ENCODE measurements around the gene LRRC63. TPM values are rescaled to one million over a fixed set of nuclear protein-coding genes. Genes with fewer than 3 reads are reported as not detected.

Gene LRRC63
- total and polyA plus RNA-seq, 2 donors, result 0.46 to 1.2 TPM

DNA sequence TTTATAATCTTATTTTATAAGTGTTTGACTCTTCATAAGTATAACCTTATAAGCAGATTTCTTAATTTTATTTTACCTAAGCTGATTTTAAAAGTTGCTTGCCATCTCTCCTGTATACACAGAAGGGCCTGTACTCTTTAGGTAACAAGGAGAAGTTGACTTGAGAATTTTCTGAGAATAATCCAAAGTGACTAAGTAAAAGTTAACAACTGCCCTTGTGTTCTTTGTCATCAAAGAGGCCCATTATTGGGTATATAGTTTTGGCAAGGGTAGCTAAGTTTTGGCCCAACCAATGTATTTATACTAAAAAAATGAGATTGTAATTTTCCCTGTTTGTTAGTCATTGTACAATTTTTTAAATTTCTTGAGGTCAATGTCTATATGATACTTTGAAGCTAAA is 32.9 kb upstream of the LRRC63 start:
- Histone ChIP-seq H3K4me3 (ENCODE audit: low read length in 2 of 2) (peak overlapping the region; percentile 73 to 90), H3K27me3 (ENCODE audit: control insufficient read depth in 2 of 2, insufficient read depth in 1 of 2, low read length in 1 of 2) (no peaks in the 10 kb centered on the region), H3K9me3 (ENCODE audit: control insufficient read depth in 2 of 2, insufficient read depth in 1 of 2, low read length in 1 of 2) (no peaks in the 10 kb centered on the region), H3K27ac (ENCODE audit: low read depth in 1 of 2, low read length in 1 of 2) (peak overlapping the region in 1 of 2 donors; percentile 98), H3K36me3 (ENCODE audit: control insufficient read depth in 2 of 2, insufficient read depth in 2 of 2, low read length in 1 of 2) (peaks cover 0 to 21% of the 10 kb centered on the region in 2 donors), H3K4me1 (ENCODE audit: control insufficient read depth in 2 of 2, insufficient read depth in 2 of 2, low read length in 2 of 2) (peaks cover 34 to 47% of the 10 kb centered on the region in 2 donors)
- no peak for DNase-seq (ENCODE audit: low read depth in 6 of 9, low spot score in 9 of 9)

DNA sequence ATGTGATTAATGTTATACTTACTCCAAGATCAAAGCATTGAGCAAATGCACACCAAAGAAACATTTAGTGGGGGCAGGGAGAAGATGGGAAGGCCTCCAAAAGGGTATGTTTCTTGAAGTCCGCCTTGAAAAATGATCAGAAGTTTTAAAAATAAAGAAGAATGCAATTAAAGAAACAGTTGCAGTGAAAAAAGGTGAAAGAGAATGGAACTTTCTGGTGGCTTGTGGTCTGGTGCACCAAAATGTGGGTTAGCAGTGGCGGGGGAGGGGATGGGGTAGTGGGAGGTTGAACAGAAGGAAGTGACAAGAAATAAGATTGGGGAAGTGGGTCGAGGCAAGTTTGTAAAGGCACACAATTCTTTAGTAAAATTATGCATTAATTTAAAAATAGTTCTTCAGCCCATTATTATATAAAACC is 32.2 kb upstream of the LRRC63 start:
- Histone ChIP-seq H3K36me3 (ENCODE audit: control insufficient read depth in 2 of 2, insufficient read depth in 2 of 2, low read length in 1 of 2) (peaks cover 0 to 20% of the 10 kb centered on the region in 2 donors), H3K4me3 (ENCODE audit: low read length in 2 of 2) (peak overlapping the region; percentile 73 to 90), H3K4me1 (ENCODE audit: control insufficient read depth in 2 of 2, insufficient read depth in 2 of 2, low read length in 2 of 2) (peaks cover 39 to 51% of the 10 kb centered on the region in 2 donors), H3K27ac (ENCODE audit: low read depth in 1 of 2, low read length in 1 of 2) (peak overlapping the region; percentile 78 to 98), H3K27me3 (ENCODE audit: control insufficient read depth in 2 of 2, insufficient read depth in 1 of 2, low read length in 1 of 2) (no peaks in the 10 kb centered on the region), H3K9me3 (ENCODE audit: control insufficient read depth in 2 of 2, insufficient read depth in 1 of 2, low read length in 1 of 2) (no peaks in the 10 kb centered on the region)
- 3% methylated on average over 3 of the region's 3 CpGs for WGBS
- peak in 7 of 9 donors; percentile 69 to 94 (median 87) for DNase-seq (ENCODE audit: low read depth in 6 of 9, low spot score in 9 of 9)

DNA sequence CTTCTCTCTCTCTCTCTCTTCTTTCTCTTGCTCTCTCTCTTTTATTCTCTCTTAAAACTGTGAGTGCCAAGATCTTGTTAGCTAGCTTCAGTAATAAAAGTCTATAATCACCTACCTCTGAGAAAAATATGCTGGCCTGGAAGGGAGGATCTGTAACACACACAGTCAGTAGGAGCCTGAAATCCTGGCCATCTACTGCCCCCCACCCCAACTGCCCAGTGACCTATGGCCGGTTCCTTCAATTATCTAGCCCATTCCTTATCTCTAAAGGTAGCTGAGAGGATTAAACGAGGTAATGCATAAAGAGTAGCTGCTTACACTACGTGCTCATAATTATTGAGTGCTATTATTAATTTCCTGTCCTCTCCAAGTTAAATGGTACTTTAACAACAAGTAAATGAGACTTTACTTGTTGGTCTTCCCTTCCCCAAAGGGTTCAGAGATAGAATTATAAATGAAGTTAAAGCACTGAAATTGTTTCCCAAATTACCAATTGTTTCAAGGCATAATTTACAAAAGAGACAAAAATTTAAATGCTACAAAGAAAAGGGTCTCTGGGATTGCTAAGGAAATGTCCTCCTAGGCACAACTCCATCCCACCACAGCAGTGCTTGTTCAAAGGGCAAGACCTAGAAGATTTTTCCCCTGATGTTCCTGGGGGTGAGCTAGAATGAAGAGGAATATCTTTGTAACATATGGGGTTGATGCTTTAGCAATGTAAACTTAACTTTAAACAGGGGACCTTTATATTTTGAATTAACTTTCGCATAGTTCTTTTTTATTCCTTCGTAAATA is 31.6 kb upstream of the LRRC63 start:
- H3K9me3 ChIP-seq (ENCODE audit: control insufficient read depth in 2 of 2, insufficient read depth in 1 of 2, low read length in 1 of 2), result no peaks in the 10 kb centered on the region
- DNase-seq (ENCODE audit: low read depth in 6 of 9, low spot score in 9 of 9), result peak in 1 of 9 donors; percentile 54
- H3K4me3 ChIP-seq (ENCODE audit: low read length in 2 of 2), result peak overlapping the region; percentile 73 to 90
- H3K27ac ChIP-seq (ENCODE audit: low read depth in 1 of 2, low read length in 1 of 2), result peak overlapping the region; percentile 87 to 98
- H3K27me3 ChIP-seq (ENCODE audit: control insufficient read depth in 2 of 2, insufficient read depth in 1 of 2, low read length in 1 of 2), result no peaks in the 10 kb centered on the region
- peaks cover 0 to 17% of the 10 kb centered on the region in 2 donors for H3K36me3 ChIP-seq (ENCODE audit: control insufficient read depth in 2 of 2, insufficient read depth in 2 of 2, low read length in 1 of 2)
- 14% methylated on average over 5 of the region's 5 CpGs for WGBS
- peaks cover 42 to 52% of the 10 kb centered on the region in 2 donors for H3K4me1 ChIP-seq (ENCODE audit: control insufficient read depth in 2 of 2, insufficient read depth in 2 of 2, low read length in 2 of 2)

- 6% methylated on average over 5 of the region's 5 CpGs for WGBS
- H3K27ac ChIP-seq (ENCODE audit: low read depth in 1 of 2, low read length in 1 of 2), result peak overlapping the region; percentile 97 to 98
Measured at GRCh38 chr13:46181377-46181839, 30.3 kb upstream of the LRRC63 start.

GRCh38 chr13:46181840-46182490 is 29.8 kb upstream of the LRRC63 start, which contains the start of gene LCP1:
LCP1 (minus strand) TSS chr13:46182177; CDS start chr13:46159662, 22,515 bp downstream.
- Histone ChIP-seq H3K36me3 (ENCODE audit: control insufficient read depth in 2 of 2, insufficient read depth in 2 of 2, low read length in 1 of 2) (peaks cover 0 to 9% of the 10 kb centered on the region in 2 donors), H3K27ac (ENCODE audit: low read depth in 1 of 2, low read length in 1 of 2) (peak within 1 kb of the TSS; percentile 97 to 98), H3K4me1 (ENCODE audit: control insufficient read depth in 2 of 2, insufficient read depth in 2 of 2, low read length in 2 of 2) (peaks cover 30 to 44% of the 10 kb centered on the region in 2 donors), H3K4me3 (ENCODE audit: low read length in 2 of 2) (peak within 1 kb of the TSS; percentile 73 to 90), H3K9me3 (ENCODE audit: control insufficient read depth in 2 of 2, insufficient read depth in 1 of 2, low read length in 1 of 2) (no peaks in the 10 kb centered on the region), H3K27me3 (ENCODE audit: control insufficient read depth in 2 of 2, insufficient read depth in 1 of 2, low read length in 1 of 2) (no peaks in the 10 kb centered on the region)
- WGBS, result 5% methylated on average over 8 of the region's 8 CpGs
- DNase-seq (ENCODE audit: low read depth in 6 of 9, low spot score in 9 of 9), result peak in 8 of 9 donors; percentile 68 to 96 (median 87)

More at GRCh38 chr13:46181377-46181839, 30.3 kb upstream of the LRRC63 start:
- no peaks in the 10 kb centered on the region for H3K9me3 ChIP-seq (ENCODE audit: control insufficient read depth in 2 of 2, insufficient read depth in 1 of 2, low read length in 1 of 2)
- H3K4me1 ChIP-seq (ENCODE audit: control insufficient read depth in 2 of 2, insufficient read depth in 2 of 2, low read length in 2 of 2), result peaks cover 34 to 47% of the 10 kb centered on the region in 2 donors
- DNase-seq (ENCODE audit: low read depth in 6 of 9, low spot score in 9 of 9), result no peak
- H3K36me3 ChIP-seq (ENCODE audit: control insufficient read depth in 2 of 2, insufficient read depth in 2 of 2, low read length in 1 of 2), result peaks cover 0 to 14% of the 10 kb centered on the region in 2 donors
- peak overlapping the region; percentile 73 to 90 for H3K4me3 ChIP-seq (ENCODE audit: low read length in 2 of 2)
- H3K27me3 ChIP-seq (ENCODE audit: control insufficient read depth in 2 of 2, insufficient read depth in 1 of 2, low read length in 1 of 2), result no peaks in the 10 kb centered on the region

DNA sequence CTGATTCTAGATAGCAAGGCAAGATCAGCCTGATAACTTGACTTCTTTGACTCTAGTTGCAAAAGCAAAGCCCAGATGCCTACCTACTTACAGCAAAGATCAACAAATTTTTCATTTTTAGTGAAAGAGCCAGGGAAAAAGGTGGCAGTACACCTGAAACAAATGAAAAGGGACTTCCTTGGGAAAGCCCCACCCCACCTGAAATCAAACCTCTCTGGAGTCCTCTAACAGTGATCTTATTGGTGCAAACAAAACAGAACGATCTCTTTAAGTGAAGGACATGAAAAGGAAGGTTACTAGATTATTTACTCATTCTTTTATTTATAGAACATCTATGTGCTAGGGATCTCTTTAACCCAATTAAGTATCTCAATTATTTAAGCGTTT is 29.2 kb upstream of the LRRC63 start:
- WGBS, result 35% methylated on average over 2 of the region's 2 CpGs
- no peaks in the 10 kb centered on the region for H3K27me3 ChIP-seq (ENCODE audit: control insufficient read depth in 2 of 2, insufficient read depth in 1 of 2, low read length in 1 of 2)
- no peaks in the 10 kb centered on the region for H3K9me3 ChIP-seq (ENCODE audit: control insufficient read depth in 2 of 2, insufficient read depth in 1 of 2, low read length in 1 of 2)
- H3K4me3 ChIP-seq (ENCODE audit: low read length in 2 of 2), result peak overlapping the region; percentile 73 to 90
- peaks cover 0 to 6% of the 10 kb centered on the region in 2 donors for H3K36me3 ChIP-seq (ENCODE audit: control insufficient read depth in 2 of 2, insufficient read depth in 2 of 2, low read length in 1 of 2)
- H3K27ac ChIP-seq (ENCODE audit: low read depth in 1 of 2, low read length in 1 of 2), result peak overlapping the region; percentile 95 to 98
- no peak for DNase-seq (ENCODE audit: low read depth in 6 of 9, low spot score in 9 of 9)
- peaks cover 30 to 39% of the 10 kb centered on the region in 2 donors for H3K4me1 ChIP-seq (ENCODE audit: control insufficient read depth in 2 of 2, insufficient read depth in 2 of 2, low read length in 2 of 2)

DNA sequence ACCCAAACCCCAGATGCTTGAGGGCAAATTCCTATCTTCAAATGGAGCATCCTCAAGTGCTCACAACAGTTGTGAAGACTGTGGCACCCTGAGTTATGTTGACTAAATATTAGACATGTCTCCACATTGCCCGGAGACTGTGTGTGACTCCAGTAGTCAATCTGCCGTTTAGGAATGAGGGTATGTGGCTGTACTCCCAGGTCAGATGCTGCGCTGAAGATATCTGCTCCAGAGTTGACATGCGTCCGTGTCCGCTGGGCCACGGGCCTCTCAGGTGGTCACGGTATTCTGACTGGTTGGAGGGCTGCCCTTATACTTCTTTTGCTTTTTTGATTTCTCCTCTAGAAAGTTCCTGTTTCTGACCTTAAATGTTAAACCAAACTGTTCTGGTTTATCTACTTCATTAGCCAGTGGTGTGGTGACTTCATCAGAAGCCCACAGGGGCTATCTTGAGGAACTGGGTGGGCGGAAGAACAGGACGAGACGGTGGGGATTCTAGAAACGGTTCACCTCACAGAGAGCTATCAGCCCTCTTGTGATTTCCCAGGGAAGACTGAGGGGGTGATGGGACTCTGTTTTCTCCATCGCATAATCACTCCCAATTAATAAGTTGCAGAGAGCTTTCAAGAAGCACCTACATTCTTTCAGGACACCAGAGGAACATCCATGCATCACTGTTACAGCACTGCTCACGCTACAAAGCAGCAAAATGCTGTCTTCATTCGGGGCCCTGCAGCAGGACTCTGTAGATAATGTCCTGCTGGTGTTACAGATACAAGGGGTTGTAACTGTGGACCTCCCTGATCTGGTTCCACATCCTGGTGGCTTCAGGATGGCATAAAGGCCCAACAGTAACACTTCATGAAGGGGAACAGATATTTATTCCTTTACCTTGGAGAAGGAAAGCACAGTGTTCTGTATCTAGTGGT is 28.4 kb upstream of the LRRC63 start:
- peaks cover 0 to under 1% of the 10 kb centered on the region in 2 donors for H3K36me3 ChIP-seq (ENCODE audit: control insufficient read depth in 2 of 2, insufficient read depth in 2 of 2, low read length in 1 of 2)
- no peaks in the 10 kb centered on the region for H3K27me3 ChIP-seq (ENCODE audit: control insufficient read depth in 2 of 2, insufficient read depth in 1 of 2, low read length in 1 of 2)
- WGBS, result 80% methylated on average over 15 of the region's 15 CpGs
- DNase-seq (ENCODE audit: low read depth in 6 of 9, low spot score in 9 of 9), result no peak
- H3K9me3 ChIP-seq (ENCODE audit: control insufficient read depth in 2 of 2, insufficient read depth in 1 of 2, low read length in 1 of 2), result no peaks in the 10 kb centered on the region
- peaks cover 27 to 32% of the 10 kb centered on the region in 2 donors for H3K4me1 ChIP-seq (ENCODE audit: control insufficient read depth in 2 of 2, insufficient read depth in 2 of 2, low read length in 2 of 2)
- H3K4me3 ChIP-seq (ENCODE audit: low read length in 2 of 2), result no peak overlapping the region
- peak overlapping the region; percentile 84 to 98 for H3K27ac ChIP-seq (ENCODE audit: low read depth in 1 of 2, low read length in 1 of 2)

DNA sequence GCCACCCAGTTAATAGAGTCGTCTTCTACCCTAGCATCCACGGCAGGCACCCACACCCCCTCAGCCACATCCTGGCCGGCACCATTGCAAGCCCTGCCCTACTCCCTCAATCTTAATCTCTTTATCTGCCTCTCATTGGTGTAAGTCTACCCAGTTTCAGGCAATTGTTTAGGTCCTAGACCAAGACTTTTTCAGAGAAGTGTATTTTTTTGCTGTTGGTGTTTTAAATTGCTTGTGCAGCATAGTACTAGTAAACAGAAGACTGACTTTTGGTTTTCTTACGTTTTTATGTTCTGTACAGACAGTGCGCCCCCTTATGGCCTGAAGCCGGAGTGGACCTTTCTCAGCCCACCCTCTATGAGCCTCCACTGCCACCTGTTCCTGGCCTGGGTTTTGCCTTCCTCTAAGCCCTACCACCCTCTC is 27.4 kb upstream of the LRRC63 start:
- 6% methylated on average over 6 of the region's 6 CpGs for WGBS
- no peaks in the 10 kb centered on the region for H3K27me3 ChIP-seq (ENCODE audit: control insufficient read depth in 2 of 2, insufficient read depth in 1 of 2, low read length in 1 of 2)
- DNase-seq (ENCODE audit: low read depth in 6 of 9, low spot score in 9 of 9), result peak in 7 of 9 donors; percentile 69 to 91 (median 84)
- peak overlapping the region; percentile 84 to 98 for H3K27ac ChIP-seq (ENCODE audit: low read depth in 1 of 2, low read length in 1 of 2)
- peak overlapping the region in 1 of 2 donors; percentile 30 for H3K4me3 ChIP-seq (ENCODE audit: low read length in 2 of 2)
- no peaks in the 10 kb centered on the region for H3K9me3 ChIP-seq (ENCODE audit: control insufficient read depth in 2 of 2, insufficient read depth in 1 of 2, low read length in 1 of 2)
- peaks cover 26 to 30% of the 10 kb centered on the region in 2 donors for H3K4me1 ChIP-seq (ENCODE audit: control insufficient read depth in 2 of 2, insufficient read depth in 2 of 2, low read length in 2 of 2)
- no peaks in the 10 kb centered on the region for H3K36me3 ChIP-seq (ENCODE audit: control insufficient read depth in 2 of 2, insufficient read depth in 2 of 2, low read length in 1 of 2)

Measured in thymus (tissue), 11 donors.